NT2/D1 (cell line): ENCODE data around the gene CHN1.

ENCODE experiments used
- DNase-seq: peaks from one replicate; pipeline ENCODE4 v3.0.0-alpha.2; 2011; ENCODE audit warnings: low read depth, low spot score
- H3K27me3 ChIP-seq: 2 replicates; pipeline ENCODE4 v1.6.0; 2011; ENCODE audit warnings: mild to moderate bottlenecking; ENCODE audit not compliant: insufficient read length, insufficient read depth
- H3K36me3 ChIP-seq: 2 replicates; pipeline ENCODE4 v1.6.1; 2011; ENCODE audit warnings: mild to moderate bottlenecking, low read length, mixed read lengths; ENCODE audit not compliant: insufficient read depth, insufficient read length
- H3K4me1 ChIP-seq: 2 replicates; pipeline ENCODE4 v1.5.1; 2011; ENCODE audit not compliant: insufficient read depth, insufficient read length
- H3K4me3 ChIP-seq: 2 replicates; pipeline ENCODE4 v1.5.1; 2011; ENCODE audit warnings: low read depth; ENCODE audit not compliant: insufficient read length
- H3K9ac ChIP-seq: 2 replicates; pipeline ENCODE4 v1.6.0; 2011; ENCODE audit warnings: low read depth; ENCODE audit not compliant: insufficient read length
- H3K9me3 ChIP-seq: 2 replicates; pipeline ENCODE4 v1.5.1; 2011; ENCODE audit warnings: mild to moderate bottlenecking, low read length; ENCODE audit not compliant: insufficient read depth
- SUZ12 ChIP-seq: IDR thresholded peaks from 2 replicates; pipeline ENCODE4 v1.6.1; 2011; ENCODE audit not compliant: insufficient read length, insufficient read depth; ENCODE audit errors: extremely low read depth
- YY1 ChIP-seq: IDR thresholded peaks from 2 replicates; pipeline ENCODE4 v1.6.1; 2011; ENCODE audit not compliant: insufficient read length, insufficient read depth
- ZNF274 ChIP-seq: IDR thresholded peaks from 2 replicates; pipeline ENCODE4 v1.6.1; 2011; ENCODE audit warnings: mild to moderate bottlenecking, low read depth, low read length

Gene CHN1

GRCh38 chr2:174971868-174972781, 33.1 kb downstream of the CHN1 start:
- Histone ChIP-seq H3K36me3 (no peaks in the 10 kb centered on the region), H3K4me3 (no peak overlapping the region), H3K4me1 (no peaks in the 10 kb centered on the region), H3K27me3 (no peaks in the 10 kb centered on the region), H3K9me3 (no peaks in the 10 kb centered on the region), H3K9ac (no peak overlapping the region)
- TF ChIP-seq YY1 (no peak), ZNF274 (no peak), SUZ12 (no peak)
- no peak for DNase-seq

- H3K4me1 ChIP-seq = no peaks in the 10 kb centered on the region
- H3K4me3 ChIP-seq = no peak overlapping the region
- H3K9ac ChIP-seq = no peak overlapping the region
- TF ChIP-seq YY1 (no peak), SUZ12 (no peak)
- H3K9me3 ChIP-seq = no peaks in the 10 kb centered on the region
- H3K36me3 ChIP-seq = no peaks in the 10 kb centered on the region
- H3K27me3 ChIP-seq = no peaks in the 10 kb centered on the region
- DNase-seq = no peak
Measured at GRCh38 chr2:174970092-174970491, 35.1 kb downstream of the CHN1 start.

GRCh38 chr2:174969091-174969734, 36.0 kb downstream of the CHN1 start:
- no peak overlapping the region for H3K4me3 ChIP-seq
- DNase-seq = no peak
- no peak for TF ChIP-seq ZNF274
- no peak for TF ChIP-seq SUZ12
- TF ChIP-seq YY1 = no peak
- H3K36me3 ChIP-seq = no peaks in the 10 kb centered on the region
- H3K9ac ChIP-seq = no peak overlapping the region
- H3K4me1 ChIP-seq = no peaks in the 10 kb centered on the region
- no peaks in the 10 kb centered on the region for H3K9me3 ChIP-seq
- no peaks in the 10 kb centered on the region for H3K27me3 ChIP-seq

GRCh38 chr2:174967691-174968260, 37.4 kb downstream of the CHN1 start:
- TF ChIP-seq SUZ12 (no peak), YY1 (no peak), ZNF274 (no peak)
- no peak overlapping the region for H3K9ac ChIP-seq

DNA sequence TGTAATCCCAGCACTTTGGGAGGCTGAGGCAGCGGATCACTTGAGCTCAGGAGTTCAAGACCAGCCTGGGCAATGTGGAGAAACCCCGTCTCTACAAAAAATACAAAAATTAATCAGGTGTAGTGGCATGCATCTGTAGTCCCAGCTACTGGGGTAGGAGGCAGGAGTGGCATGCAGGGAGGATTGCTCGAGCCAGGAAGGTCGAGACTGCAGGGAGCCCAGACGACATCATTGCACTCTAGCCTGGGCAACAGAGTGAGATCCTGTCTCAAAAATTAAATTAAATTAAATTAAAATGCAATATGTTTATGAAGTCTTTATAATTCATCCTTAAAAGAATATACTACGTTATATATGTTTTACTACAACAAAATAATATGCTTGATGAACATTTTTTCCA, 38.1 kb downstream of the CHN1 start:
- Histone ChIP-seq H3K9ac (no peak overlapping the region), H3K4me1 (peaks cover 2% of the 10 kb centered on the region), H3K9me3 (peaks cover 9% of the 10 kb centered on the region; the same call in 1 of the 2 replicates), H3K27me3 (no peaks in the 10 kb centered on the region), H3K4me3 (no peak overlapping the region), H3K36me3 (no peaks in the 10 kb centered on the region)
- no peak for DNase-seq
- TF ChIP-seq ZNF274 (no peak), YY1 (no peak), SUZ12 (no peak)

More at GRCh38 chr2:174967691-174968260, 37.4 kb downstream of the CHN1 start:
- no peaks in the 10 kb centered on the region for H3K36me3 ChIP-seq
- H3K4me1 ChIP-seq = peaks cover 2% of the 10 kb centered on the region
- no peaks in the 10 kb centered on the region for H3K27me3 ChIP-seq
- no peak for DNase-seq
- H3K4me3 ChIP-seq = no peak overlapping the region
- peaks cover 9% of the 10 kb centered on the region; the same call in 1 of the 2 replicates for H3K9me3 ChIP-seq

- no peak for TF ChIP-seq SUZ12
- no peak for TF ChIP-seq ZNF274
- TF ChIP-seq YY1 = no peak
- DNase-seq = no peak
- Histone ChIP-seq H3K9ac (no peak overlapping the region), H3K4me3 (no peak overlapping the region), H3K9me3 (peaks cover 9% of the 10 kb centered on the region; the same call in 1 of the 2 replicates), H3K27me3 (no peaks in the 10 kb centered on the region), H3K36me3 (no peaks in the 10 kb centered on the region), H3K4me1 (peaks cover 2% of the 10 kb centered on the region)
Measured at GRCh38 chr2:174965992-174966744, 39.0 kb downstream of the CHN1 start.
